Activated CD8-positive, alpha-beta T cell treated with anti-CD3 and anti-CD28 coated beads, Interleukin-2, amount 10 ng/mL, durations not matched to agents 7 days and 5 days (primary cell): ENCODE results near the gene DENR. TPM values are rescaled to one million over a fixed set of nuclear protein-coding genes. Genes with fewer than 3 reads are reported as not detected.
"Not testable (repeated sequence)": the region's sequence is repeated elsewhere in the genome, so short reads cannot be mapped to it uniquely, and the experiment has no call there.

Experiments
- ATAC-seq: fragments of 150-1000 bp; cut with Tn5 transposase; one replicate; pipeline ENCODE4 v1.10.0; 2021; ENCODE audit warnings: moderate library complexity
- CTCF ChIA-PET: fragments of 350-600 bp; sonication (Branson Sonifier 250); formaldehyde crosslinking; loops from one replicate; lab custom pipeline; 2021; ENCODE audit warnings: antibody characterized with exemption; lab: Charles Lee
- POLR2A ChIA-PET: fragments of 350-600 bp; sonication (Branson Sonifier 250); formaldehyde crosslinking; loops from one replicate; lab custom pipeline; 2021; ENCODE audit warnings: antibody characterized with exemption; lab: Charles Lee
- DNase-seq: peaks from one replicate; pipeline ENCODE4 v3.0.0-alpha.2; 2020
- H3K27ac Mint-ChIP-seq: one replicate; pipeline ENCODE4 v1.8.0; 2021; ENCODE audit warnings: mild to moderate bottlenecking, mixed read lengths
- H3K27me3 Mint-ChIP-seq: one replicate; pipeline ENCODE4 v1.8.0; 2021; ENCODE audit warnings: low read depth, mixed read lengths
- H3K36me3 Mint-ChIP-seq: one replicate; pipeline ENCODE4 v1.8.0; 2021; ENCODE audit warnings: low read depth, mixed read lengths
- H3K4me1 Mint-ChIP-seq: one replicate; pipeline ENCODE4 v1.8.0; 2021; ENCODE audit warnings: low read depth, mixed read lengths
- H3K4me3 Mint-ChIP-seq: one replicate; pipeline ENCODE4 v1.8.0; 2021; ENCODE audit warnings: mild to moderate bottlenecking, mixed read lengths
- H3K9me3 Mint-ChIP-seq: one replicate; pipeline ENCODE4 v1.8.0; 2022; ENCODE audit warnings: mixed read lengths; ENCODE audit not compliant: insufficient read depth
- total RNA-seq, 2 experiments: library from RNA; stranded (reverse); gene quantifications; one replicate each; pipeline ENCODE4 v1.2.3, GENCODE V29; 2021

The DENR gene
- total RNA-seq, 2 experiments from 2014 or later: 54.6 to 54.9 TPM

GRCh38 chr12:122747224-122748135, 5.1 kb upstream of the DENR start:
- Mint-ChIP-seq H3K27ac (no peak overlapping the region), H3K4me1 (peaks cover 17% of the 10 kb centered on the region), H3K9me3 (no peaks in the 10 kb centered on the region), H3K4me3 (no peak overlapping the region), H3K36me3 (no peaks in the 10 kb centered on the region), H3K27me3 (no peaks in the 10 kb centered on the region)
- ChIA-PET CTCF (no interaction called here), POLR2A (no interaction called here)
- no peak for ATAC-seq
- no peak for DNase-seq

- H3K36me3 Mint-ChIP-seq: peaks cover 17% of the 10 kb centered on the region
- H3K4me1 Mint-ChIP-seq: peaks cover 25% of the 10 kb centered on the region
- ATAC-seq (no peak), DNase-seq (no peak)
- CTCF ChIA-PET: no interaction called here
- H3K4me3 Mint-ChIP-seq: no peak overlapping the region
- no peaks in the 10 kb centered on the region for H3K9me3 Mint-ChIP-seq
- no peaks in the 10 kb centered on the region for H3K27me3 Mint-ChIP-seq
- H3K27ac Mint-ChIP-seq: no peak overlapping the region
- POLR2A ChIA-PET: no interaction called here
Measured at GRCh38 chr12:122749569-122750332, 2.9 kb upstream of the DENR start.

DNA sequence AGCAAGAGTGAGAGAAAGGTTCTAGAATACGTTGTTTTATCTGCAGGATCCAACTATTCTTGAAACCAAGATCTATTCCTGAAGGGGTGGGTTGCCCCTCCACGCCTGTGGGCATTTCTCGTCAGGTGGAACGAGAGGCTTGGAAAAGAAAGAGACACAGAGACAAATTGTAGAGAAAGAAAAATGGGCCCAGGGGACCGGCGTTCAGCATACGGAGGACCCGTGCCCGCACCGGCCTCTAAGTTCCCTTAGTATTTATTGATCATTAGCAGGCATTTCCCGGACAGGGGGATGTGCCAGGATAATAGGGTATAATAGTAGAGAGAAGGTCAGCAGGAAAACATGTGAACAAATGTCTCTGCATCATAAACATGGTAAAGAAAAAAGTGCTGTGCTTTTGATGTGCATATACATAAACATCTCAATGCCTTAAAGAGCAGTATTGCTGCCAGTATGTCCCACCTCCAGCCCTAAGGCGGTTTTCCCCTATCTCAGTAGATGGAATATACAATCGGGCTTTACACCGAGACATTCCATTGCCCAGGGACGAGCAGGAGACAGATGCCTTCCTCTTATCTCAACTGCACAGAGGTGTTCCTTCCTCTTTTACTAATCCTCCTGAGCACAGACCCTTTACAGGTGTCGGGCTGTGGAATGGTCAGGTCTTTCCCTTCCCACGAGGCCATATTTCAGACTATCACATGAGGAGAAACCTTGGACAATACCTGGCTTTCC, 1.7 kb upstream of the DENR start:
- H3K27ac Mint-ChIP-seq: peak overlapping the region; percentile 65
- POLR2A ChIA-PET: not testable (repeated sequence)

DNA sequence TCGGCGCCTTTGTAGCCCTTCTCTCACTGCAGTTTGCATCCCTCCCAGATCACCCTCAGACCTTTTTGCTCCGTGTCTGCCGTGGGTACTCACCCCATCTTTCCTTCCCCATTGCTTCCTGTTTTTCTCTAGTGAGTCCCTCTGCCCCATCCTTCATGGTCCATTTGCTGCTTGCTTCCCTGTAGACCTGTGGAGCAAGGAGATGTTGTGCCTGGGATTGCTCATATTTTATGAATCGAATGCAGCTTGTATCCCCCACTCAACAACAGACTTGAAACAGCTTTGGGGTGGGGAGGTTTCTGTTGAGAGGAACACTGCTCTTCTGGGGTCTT, 661 bp downstream of the DENR start:
- Mint-ChIP-seq H3K9me3 (no peaks in the 10 kb centered on the region), H3K27ac (peak overlapping the region; percentile 97), H3K4me3 (peak overlapping the region; percentile 97), H3K4me1 (peaks cover 42% of the 10 kb centered on the region), H3K36me3 (peaks cover 45% of the 10 kb centered on the region), H3K27me3 (no peaks in the 10 kb centered on the region)
- DNase-seq: no peak
- ATAC-seq: no peak
- ChIA-PET POLR2A (interaction anchor here (0.7 to 2.1 kb wide), 7 partner anchors 20 to 354 kb away, joined by 3 to 7 read pairs (median 4); partner anchors contain the start of genes CCDC62, KNTC1, RSRC2 and ZCCHC8), CTCF (interaction anchor here (0.8 to 3.2 kb wide), 10 partner anchors 8 to 353 kb away, joined by 3 to 18 read pairs (median 4); partner anchors contain the start of genes HCAR1 and ZCCHC8)

More for the DNA sequence above, 1.7 kb upstream of the DENR start:
- H3K4me3 Mint-ChIP-seq, CTCF ChIA-PET, ATAC-seq, H3K27me3 Mint-ChIP-seq, H3K9me3 Mint-ChIP-seq, DNase-seq: not testable (repeated sequence)
- H3K36me3 Mint-ChIP-seq: peaks cover 26% of the 10 kb centered on the region
- peaks cover 32% of the 10 kb centered on the region for H3K4me1 Mint-ChIP-seq

GRCh38 chr12:122754790-122755189, 2.2 kb downstream of the DENR start:
- ChIA-PET POLR2A (no interaction called here), CTCF (no interaction called here)
- Mint-ChIP-seq H3K27ac (no peak overlapping the region), H3K4me1 (peaks cover 42% of the 10 kb centered on the region), H3K36me3 (peaks cover 53% of the 10 kb centered on the region), H3K27me3 (no peaks in the 10 kb centered on the region), H3K4me3 (no peak overlapping the region), H3K9me3 (no peaks in the 10 kb centered on the region)
- ATAC-seq (no peak), DNase-seq (no peak)

- peaks cover 62% of the 10 kb centered on the region for H3K36me3 Mint-ChIP-seq
- CTCF ChIA-PET: no interaction called here
- no peak for ATAC-seq
Measured at GRCh38 chr12:122757568-122757967, 4.9 kb downstream of the DENR start.

DNA sequence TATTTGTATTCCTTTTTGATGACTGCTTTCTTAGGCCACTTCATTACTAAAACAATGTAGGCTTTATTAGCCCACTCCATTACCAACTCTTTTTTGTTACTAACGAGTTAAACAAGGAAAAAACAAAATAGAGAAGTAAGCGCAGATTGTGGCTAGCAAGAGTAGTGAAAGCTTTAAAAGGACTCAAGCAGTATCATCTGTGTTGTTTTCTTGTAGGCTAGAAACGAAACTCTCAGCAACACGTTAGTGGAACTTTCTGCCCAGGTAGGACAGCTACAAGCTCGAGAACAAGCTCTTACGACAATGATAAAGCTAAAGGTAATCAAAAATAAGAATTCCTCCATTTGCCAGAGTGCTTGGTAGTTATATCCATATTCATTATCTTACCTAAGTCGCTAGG, 32.9 kb downstream of the DENR start:
- Mint-ChIP-seq H3K4me1 (no peaks in the 10 kb centered on the region), H3K36me3 (no peaks in the 10 kb centered on the region), H3K27me3 (no peaks in the 10 kb centered on the region), H3K9me3 (no peaks in the 10 kb centered on the region), H3K4me3 (no peak overlapping the region), H3K27ac (no peak overlapping the region)
- POLR2A ChIA-PET: no interaction called here
- ATAC-seq (no peak), DNase-seq (no peak)
- CTCF ChIA-PET: no interaction called here

More at GRCh38 chr12:122757568-122757967, 4.9 kb downstream of the DENR start:
- POLR2A ChIA-PET: no interaction called here
- peaks cover 30% of the 10 kb centered on the region for H3K4me1 Mint-ChIP-seq
- H3K4me3 Mint-ChIP-seq: no peak overlapping the region
- H3K9me3 Mint-ChIP-seq: no peaks in the 10 kb centered on the region
- no peak for DNase-seq
- H3K27me3 Mint-ChIP-seq: no peaks in the 10 kb centered on the region
- peak overlapping the region; percentile 3 for H3K27ac Mint-ChIP-seq

DNA sequence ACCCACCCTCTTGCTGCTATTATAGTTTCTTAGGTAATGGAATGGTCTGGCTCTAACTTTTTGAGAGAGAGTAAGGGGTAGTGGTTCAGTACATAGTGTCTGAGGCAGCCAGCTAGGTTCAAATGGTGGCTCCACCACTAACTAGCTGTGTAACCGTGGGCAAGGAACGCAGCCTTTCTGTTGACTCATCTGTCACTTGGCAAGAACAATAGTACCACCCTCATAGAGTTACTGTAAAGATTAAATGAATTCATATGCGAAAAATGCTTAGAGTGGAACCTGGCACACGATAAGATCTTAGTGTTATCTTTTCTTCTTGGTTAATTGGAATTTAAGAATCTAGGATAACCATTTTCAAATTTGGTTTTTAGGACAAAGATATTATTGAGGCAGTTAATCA, 35.8 kb downstream of the DENR start:
- DNase-seq (no peak), ATAC-seq (no peak)
- Mint-ChIP-seq H3K27me3 (no peaks in the 10 kb centered on the region), H3K27ac (no peak overlapping the region), H3K4me3 (no peak overlapping the region), H3K9me3 (no peaks in the 10 kb centered on the region), H3K4me1 (no peaks in the 10 kb centered on the region), H3K36me3 (no peaks in the 10 kb centered on the region)
- ChIA-PET CTCF (no interaction called here), POLR2A (no interaction called here)

GRCh38 chr12:122789637-122790036, 37.0 kb downstream of the DENR start:
- POLR2A ChIA-PET: no interaction called here
- H3K4me3 Mint-ChIP-seq: no peak overlapping the region
- no peak for DNase-seq

DNA sequence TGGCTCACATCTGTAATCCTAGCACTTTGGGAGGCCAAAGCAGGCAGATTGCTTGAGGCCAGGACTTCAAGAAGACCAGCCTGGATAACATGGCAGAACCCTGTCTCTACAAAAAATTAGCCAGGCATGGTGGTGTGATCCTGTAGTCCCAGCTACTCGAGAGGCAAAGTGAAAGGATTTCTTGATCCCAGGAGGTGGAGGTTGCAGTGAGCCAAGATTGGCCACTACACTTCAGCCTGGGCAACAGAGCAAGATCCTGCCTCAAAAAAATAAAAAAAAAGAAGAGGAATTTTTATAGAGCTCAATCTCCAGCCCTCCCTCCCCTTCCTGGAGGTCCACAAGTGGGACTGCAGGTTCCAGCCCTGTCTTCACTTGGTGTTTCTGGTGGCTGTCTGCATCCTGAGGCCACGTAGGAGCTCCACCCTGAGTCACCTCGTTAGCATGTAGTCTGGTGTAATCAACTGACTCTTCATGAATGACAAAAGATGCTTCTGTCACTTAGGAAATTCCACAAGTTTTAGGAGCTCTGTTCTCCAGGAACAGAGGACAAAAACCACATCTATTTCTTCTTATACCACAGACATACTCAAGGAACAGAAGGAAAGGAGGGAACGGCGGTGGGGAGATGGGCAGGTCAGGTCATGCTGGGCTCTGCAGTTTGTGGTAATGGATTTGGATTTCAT, 37.9 kb downstream of the DENR start:
- Mint-ChIP-seq H3K4me3 (no peak overlapping the region), H3K4me1 (no peaks in the 10 kb centered on the region), H3K27me3 (no peaks in the 10 kb centered on the region), H3K9me3 (no peaks in the 10 kb centered on the region), H3K36me3 (no peaks in the 10 kb centered on the region), H3K27ac (no peak overlapping the region)
- DNase-seq: no peak
- ChIA-PET POLR2A (no interaction called here), CTCF (interaction anchor here (1.3 kb wide), 1 partner anchor 159 kb away, joined by 5 read pairs; no protein-coding TSS in a partner anchor)
- ATAC-seq: no peak

More at GRCh38 chr12:122789637-122790036, 37.0 kb downstream of the DENR start:
- Mint-ChIP-seq H3K27me3 (no peaks in the 10 kb centered on the region), H3K4me1 (no peaks in the 10 kb centered on the region), H3K36me3 (no peaks in the 10 kb centered on the region), H3K9me3 (no peaks in the 10 kb centered on the region), H3K27ac (no peak overlapping the region)
- CTCF ChIA-PET: no interaction called here
- ATAC-seq: no peak

DNA sequence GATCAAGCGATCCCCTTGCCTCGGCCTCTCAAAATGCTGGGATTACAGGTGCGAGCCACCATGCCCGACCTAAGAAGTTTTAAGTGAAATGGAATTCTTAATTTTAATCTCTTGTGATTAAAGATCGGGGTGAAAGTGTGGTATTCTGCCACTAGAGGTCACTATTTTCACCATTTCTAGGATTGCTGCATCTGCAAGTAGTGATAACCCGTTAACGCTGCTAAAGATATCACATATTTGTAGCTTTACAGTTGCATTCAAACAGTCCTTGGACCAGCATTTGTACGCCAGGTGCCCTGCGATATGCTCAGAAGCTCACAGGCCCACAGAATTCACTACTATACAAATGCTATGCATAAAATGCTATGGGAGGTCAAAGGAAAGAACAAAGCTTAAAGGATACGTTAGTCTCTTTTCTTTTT, 41.1 kb downstream of the DENR start:
- ATAC-seq: peak; percentile 61
- Mint-ChIP-seq H3K27me3 (no peaks in the 10 kb centered on the region), H3K4me1 (no peaks in the 10 kb centered on the region), H3K4me3 (no peak overlapping the region), H3K27ac (no peak overlapping the region), H3K36me3 (no peaks in the 10 kb centered on the region), H3K9me3 (no peaks in the 10 kb centered on the region)
- DNase-seq: peak; percentile 41
- ChIA-PET CTCF (interaction anchor here (0.6 to 4.8 kb wide), 53 partner anchors 10 to 448 kb away, joined by 3 to 31 read pairs (median 5); partner anchors contain the start of genes ABCB9, CLIP1 and OGFOD2), POLR2A (no interaction called here)
